HepG2 (cell line): ENCODE results near the gene ARG1. TPM values are rescaled to one million over a fixed set of nuclear protein-coding genes. Genes with fewer than 3 reads are reported as not detected.

Source experiments
- DPF2 ChIP-seq: sonication (generic); formaldehyde crosslinking; IDR thresholded peaks from 2 replicates; pipeline ENCODE4 v1.4.0; 2020; ENCODE audit warnings: mild to moderate bottlenecking, low read depth, missing genetic modification reagents, borderline replicate concordance
- FOSL2 ChIP-seq: sonication (generic); formaldehyde crosslinking; IDR thresholded peaks from 2 replicates; pipeline ENCODE4 v1.4.0; 2020; ENCODE audit warnings: missing genetic modification reagents
- FOXK1 ChIP-seq: sonication (generic); formaldehyde crosslinking; IDR thresholded peaks from 2 replicates; pipeline ENCODE4 v1.4.0; 2020; ENCODE audit warnings: low read depth, missing genetic modification reagents, borderline replicate concordance
- HNRNPLL ChIP-seq: fragments of 200-400 bp; formaldehyde crosslinking; IDR thresholded peaks from 2 replicates; pipeline ENCODE4 v1.6.1; 2017; ENCODE audit warnings: mild to moderate bottlenecking, low read depth, low read length; ENCODE audit not compliant: poor library complexity, severe bottlenecking
- MEF2D ChIP-seq: sonication (generic); formaldehyde crosslinking; IDR thresholded peaks from 2 replicates; pipeline ENCODE4 v1.5.1; 2020; ENCODE audit warnings: mild to moderate bottlenecking, missing genetic modification reagents
- SAFB2 ChIP-seq: sonication (generic); formaldehyde crosslinking; IDR thresholded peaks from 2 replicates; pipeline ENCODE4 v1.5.1; 2020; ENCODE audit warnings: missing genetic modification reagents, low read depth, mild to moderate bottlenecking, borderline replicate concordance
- SNAPC2 ChIP-seq: sonication (generic); formaldehyde crosslinking; IDR thresholded peaks from 2 replicates; pipeline ENCODE4 v1.8.1; 2022; ENCODE audit warnings: mild to moderate bottlenecking, missing genetic modification reagents
- ZFY ChIP-seq: sonication (generic); formaldehyde crosslinking; IDR thresholded peaks from 2 replicates; pipeline ENCODE4 v1.4.0; 2020; ENCODE audit warnings: missing genetic modification reagents
- polyA plus RNA-seq, 8 experiments: library from polyadenylated mRNA; depleted of rRNA in 3 of 8; stranded (reverse) in 7 of 8; unstranded in 1 of 8; fragments of >200 nt; fragmentation: Illumina TruSeq in 4 of 8; extraction: Trizol in 4 of 8; gene quantifications; 2 replicates each; pipeline versions ENCODE4 v1.2.1 to v1.2.3, GENCODE V29; 2011 to 2016; ENCODE audit warnings: low read depth in 4 of 8, missing spikeins in 1 of 8, mixed read lengths in 1 of 8; ENCODE audit not compliant: insufficient read depth in 1 of 8
- total RNA-seq, 5 experiments: library from RNA; depleted of rRNA; stranded (reverse); fragments of >200 nt; fragmentation: Illumina TruSeq; extraction: Trizol; gene quantifications; 2 replicates each; pipeline ENCODE4 v1.2.3, GENCODE V29; 2016; ENCODE audit warnings: low read depth in 1 of 5
- TF ChIP-seq, protein P1 (sequence below): sonication (generic); formaldehyde crosslinking; IDR thresholded peaks from 2 replicates; pipeline ENCODE4 v1.5.0; 2020; ENCODE audit warnings: missing genetic modification reagents
- TF ChIP-seq, protein P2 (sequence below): sonication (generic); formaldehyde crosslinking; conservative IDR thresholded peaks from 2 replicates; pipeline ENCODE4 v1.8.0; 2022; ENCODE audit warnings: mild to moderate bottlenecking, moderate library complexity, missing genetic modification reagents
- TF ChIP-seq, protein P3 (sequence below): IDR thresholded peaks from 2 replicates; pipeline ENCODE4 v1.6.1; 2012; ENCODE audit warnings: low read length, improper control_type of control experiment
- TF ChIP-seq, protein P4 (sequence below), 2 experiments: IDR thresholded peaks; 2 replicates each; pipeline ENCODE4 v1.6.1; 2011 to 2012; ENCODE audit warnings: low read length in 2 of 2, borderline replicate concordance in 1 of 2, low read depth in 1 of 2, mild to moderate bottlenecking in 1 of 2, moderate library complexity in 1 of 2

The ARG1 gene
- total and polyA plus RNA-seq, 2 of the 13 experiments (the other 11 are each of a cell fraction or from before 2014, with no cell fraction given) = 2.2 to 11.2 TPM

DNA sequence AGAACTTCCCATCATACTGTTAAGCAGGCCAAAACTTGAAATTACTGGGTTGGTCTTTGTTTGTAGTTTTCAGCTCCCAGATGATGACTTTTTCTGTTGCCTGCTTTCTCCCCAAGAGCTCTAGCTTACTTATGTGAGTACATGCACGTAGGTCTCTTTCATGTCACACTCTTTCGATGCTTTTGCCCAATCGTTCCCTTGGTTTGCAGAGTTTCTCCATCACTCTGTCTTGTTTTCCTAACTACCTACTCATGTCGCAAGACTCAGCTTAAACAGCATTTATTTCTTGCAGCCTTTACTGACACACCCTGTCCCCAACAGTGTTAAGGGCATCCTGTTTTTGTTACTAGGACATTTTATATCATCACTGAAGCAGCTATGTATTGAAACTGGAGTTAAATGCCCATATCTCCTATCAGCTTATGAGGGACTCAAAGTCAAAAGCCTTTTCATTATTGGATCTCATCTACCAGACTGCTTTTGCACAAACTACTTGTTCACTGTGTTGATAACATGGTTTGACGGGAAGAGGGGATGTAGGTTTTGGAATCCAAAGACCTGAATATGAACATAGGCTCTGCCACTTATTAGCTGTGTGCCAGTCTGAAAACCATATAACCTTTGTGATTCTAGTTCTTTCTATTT lies 2.9 kb downstream of the ARG1 start (continued):
- TF ChIP-seq, protein P1, sequence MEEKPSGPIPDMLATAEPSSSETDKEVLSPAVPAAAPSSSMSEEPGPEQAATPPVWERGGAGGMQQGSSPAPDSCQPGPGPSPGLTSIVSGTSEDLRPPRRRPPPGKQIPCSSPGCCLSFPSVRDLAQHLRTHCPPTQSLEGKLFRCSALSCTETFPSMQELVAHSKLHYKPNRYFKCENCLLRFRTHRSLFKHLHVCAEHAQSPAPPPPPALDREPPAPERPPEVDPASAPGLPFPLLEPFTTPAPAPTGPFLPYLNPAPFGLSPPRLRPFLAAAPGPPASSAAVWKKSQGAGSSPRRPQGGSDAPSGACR = 0 out of 2 replicates have a peak, but pooled peaks have one; percentile 19
- TF ChIP-seq, protein P2, sequence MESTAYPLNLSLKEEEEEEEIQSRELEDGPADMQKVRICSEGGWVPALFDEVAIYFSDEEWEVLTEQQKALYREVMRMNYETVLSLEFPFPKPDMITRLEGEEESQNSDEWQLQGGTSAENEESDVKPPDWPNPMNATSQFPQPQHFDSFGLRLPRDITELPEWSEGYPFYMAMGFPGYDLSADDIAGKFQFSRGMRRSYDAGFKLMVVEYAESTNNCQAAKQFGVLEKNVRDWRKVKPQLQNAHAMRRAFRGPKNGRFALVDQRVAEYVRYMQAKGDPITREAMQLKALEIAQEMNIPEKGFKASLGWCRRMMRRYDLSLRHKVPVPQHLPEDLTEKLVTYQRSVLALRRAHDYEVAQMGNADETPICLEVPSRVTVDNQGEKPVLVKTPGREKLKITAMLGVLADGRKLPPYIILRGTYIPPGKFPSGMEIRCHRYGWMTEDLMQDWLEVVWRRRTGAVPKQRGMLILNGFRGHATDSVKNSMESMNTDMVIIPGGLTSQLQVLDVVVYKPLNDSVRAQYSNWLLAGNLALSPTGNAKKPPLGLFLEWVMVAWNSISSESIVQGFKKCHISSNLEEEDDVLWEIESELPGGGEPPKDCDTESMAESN (CRISPR knock-in tag) = 0 out of 2 replicates have a peak, but pooled peaks have one; percentile 34
- TF ChIP-seq FOSL2 (CRISPR knock-in tag) = 0 out of 2 replicates have a peak, but pooled peaks have one; percentile 12
- peak; percentile 86 for TF ChIP-seq SNAPC2 (CRISPR knock-in tag)
- TF ChIP-seq SAFB2 (CRISPR knock-in tag) = no peak; the same call in 1 of the 2 replicates
- TF ChIP-seq FOXK1 = peak; percentile 57; the same call in 1 of the 2 replicates
- TF ChIP-seq, protein P3, sequence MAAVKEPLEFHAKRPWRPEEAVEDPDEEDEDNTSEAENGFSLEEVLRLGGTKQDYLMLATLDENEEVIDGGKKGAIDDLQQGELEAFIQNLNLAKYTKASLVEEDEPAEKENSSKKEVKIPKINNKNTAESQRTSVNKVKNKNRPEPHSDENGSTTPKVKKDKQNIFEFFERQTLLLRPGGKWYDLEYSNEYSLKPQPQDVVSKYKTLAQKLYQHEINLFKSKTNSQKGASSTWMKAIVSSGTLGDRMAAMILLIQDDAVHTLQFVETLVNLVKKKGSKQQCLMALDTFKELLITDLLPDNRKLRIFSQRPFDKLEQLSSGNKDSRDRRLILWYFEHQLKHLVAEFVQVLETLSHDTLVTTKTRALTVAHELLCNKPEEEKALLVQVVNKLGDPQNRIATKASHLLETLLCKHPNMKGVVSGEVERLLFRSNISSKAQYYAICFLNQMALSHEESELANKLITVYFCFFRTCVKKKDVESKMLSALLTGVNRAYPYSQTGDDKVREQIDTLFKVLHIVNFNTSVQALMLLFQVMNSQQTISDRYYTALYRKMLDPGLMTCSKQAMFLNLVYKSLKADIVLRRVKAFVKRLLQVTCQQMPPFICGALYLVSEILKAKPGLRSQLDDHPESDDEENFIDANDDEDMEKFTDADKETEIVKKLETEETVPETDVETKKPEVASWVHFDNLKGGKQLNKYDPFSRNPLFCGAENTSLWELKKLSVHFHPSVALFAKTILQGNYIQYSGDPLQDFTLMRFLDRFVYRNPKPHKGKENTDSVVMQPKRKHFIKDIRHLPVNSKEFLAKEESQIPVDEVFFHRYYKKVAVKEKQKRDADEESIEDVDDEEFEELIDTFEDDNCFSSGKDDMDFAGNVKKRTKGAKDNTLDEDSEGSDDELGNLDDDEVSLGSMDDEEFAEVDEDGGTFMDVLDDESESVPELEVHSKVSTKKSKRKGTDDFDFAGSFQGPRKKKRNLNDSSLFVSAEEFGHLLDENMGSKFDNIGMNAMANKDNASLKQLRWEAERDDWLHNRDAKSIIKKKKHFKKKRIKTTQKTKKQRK = no peak
- TF ChIP-seq MEF2D (CRISPR knock-in tag) = peak; percentile 58; the same call in 1 of the 2 replicates
- TF ChIP-seq, protein P4, sequence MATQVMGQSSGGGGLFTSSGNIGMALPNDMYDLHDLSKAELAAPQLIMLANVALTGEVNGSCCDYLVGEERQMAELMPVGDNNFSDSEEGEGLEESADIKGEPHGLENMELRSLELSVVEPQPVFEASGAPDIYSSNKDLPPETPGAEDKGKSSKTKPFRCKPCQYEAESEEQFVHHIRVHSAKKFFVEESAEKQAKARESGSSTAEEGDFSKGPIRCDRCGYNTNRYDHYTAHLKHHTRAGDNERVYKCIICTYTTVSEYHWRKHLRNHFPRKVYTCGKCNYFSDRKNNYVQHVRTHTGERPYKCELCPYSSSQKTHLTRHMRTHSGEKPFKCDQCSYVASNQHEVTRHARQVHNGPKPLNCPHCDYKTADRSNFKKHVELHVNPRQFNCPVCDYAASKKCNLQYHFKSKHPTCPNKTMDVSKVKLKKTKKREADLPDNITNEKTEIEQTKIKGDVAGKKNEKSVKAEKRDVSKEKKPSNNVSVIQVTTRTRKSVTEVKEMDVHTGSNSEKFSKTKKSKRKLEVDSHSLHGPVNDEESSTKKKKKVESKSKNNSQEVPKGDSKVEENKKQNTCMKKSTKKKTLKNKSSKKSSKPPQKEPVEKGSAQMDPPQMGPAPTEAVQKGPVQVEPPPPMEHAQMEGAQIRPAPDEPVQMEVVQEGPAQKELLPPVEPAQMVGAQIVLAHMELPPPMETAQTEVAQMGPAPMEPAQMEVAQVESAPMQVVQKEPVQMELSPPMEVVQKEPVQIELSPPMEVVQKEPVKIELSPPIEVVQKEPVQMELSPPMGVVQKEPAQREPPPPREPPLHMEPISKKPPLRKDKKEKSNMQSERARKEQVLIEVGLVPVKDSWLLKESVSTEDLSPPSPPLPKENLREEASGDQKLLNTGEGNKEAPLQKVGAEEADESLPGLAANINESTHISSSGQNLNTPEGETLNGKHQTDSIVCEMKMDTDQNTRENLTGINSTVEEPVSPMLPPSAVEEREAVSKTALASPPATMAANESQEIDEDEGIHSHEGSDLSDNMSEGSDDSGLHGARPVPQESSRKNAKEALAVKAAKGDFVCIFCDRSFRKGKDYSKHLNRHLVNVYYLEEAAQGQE (IDR thresholded peaks at IDR 0.05; ENCODE audit: borderline replicate concordance in 1 of 2, low read depth in 1 of 2, low read length in 2 of 2) = 0 out of 4 replicates have a peak, but pooled peaks of 1 of the 2 experiments have one; percentile 15
- TF ChIP-seq DPF2 (CRISPR knock-in tag) = peak; percentile 76; the same call in 1 of the 2 replicates
- no peak for TF ChIP-seq HNRNPLL
- no peak for TF ChIP-seq ZFY (CRISPR knock-in tag)
